Left ventricle myocardium inferior (tissue), 1 donor: ENCODE data around the gene COX11. TPM values are rescaled to one million over a fixed set of nuclear protein-coding genes. Genes with fewer than 3 reads are reported as not detected.

ENCODE experiments used
- DNase-seq: peaks from one replicate; pipeline ENCODE4 v3.0.0-alpha.2; 2020
- H3K27ac ChIP-seq: fragments of 200-600 bp; replicated peaks from 2 replicates; pipeline ENCODE4 v1.8.0; 2021
- H3K27me3 ChIP-seq: fragments of 200-600 bp; 2 replicates; pipeline ENCODE4 v1.8.0; 2021; ENCODE audit warnings: low read depth
- H3K36me3 ChIP-seq: fragments of 200-600 bp; 2 replicates; pipeline ENCODE4 v1.8.0; 2021
- H3K4me1 ChIP-seq: fragments of 200-600 bp; 2 replicates; pipeline ENCODE4 v1.8.0; 2021
- H3K4me3 ChIP-seq: fragments of 200-600 bp; 2 replicates; pipeline ENCODE4 v1.8.0; 2021; ENCODE audit warnings: mild to moderate bottlenecking, moderate library complexity
- H3K9me3 ChIP-seq: fragments of 200-600 bp; replicated peaks from 2 replicates; pipeline ENCODE4 v1.8.0; 2021
- intact Hi-C: fragments of 100-400 bp; cut with micrococcal nuclease; formaldehyde crosslinking; loops from one replicate; pipeline ENCODE4 v1.11.0; 2022
- total RNA-seq: library from RNA; stranded (reverse); fragmentation: NEBNext Ultra II Directional; extraction: Animal tissue kit (Norgen Biotek cat#: 25700); gene quantifications from one replicate; pipeline ENCODE4 v1.2.1, GENCODE V29; 2021
- TF ChIP-seq, protein P1 (sequence below): fragments of 200-600 bp; IDR thresholded peaks from 2 replicates; pipeline ENCODE4 v1.8.0; 2021; ENCODE audit warnings: antibody characterized with exemption, mild to moderate bottlenecking, borderline replicate concordance
- donor health status: DM: no; HTN: yes; CAD: no; lungs with severe emphysema.

The COX11 gene
- total RNA-seq, 1 donor from 2014 or later, result 66.8 TPM

DNA sequence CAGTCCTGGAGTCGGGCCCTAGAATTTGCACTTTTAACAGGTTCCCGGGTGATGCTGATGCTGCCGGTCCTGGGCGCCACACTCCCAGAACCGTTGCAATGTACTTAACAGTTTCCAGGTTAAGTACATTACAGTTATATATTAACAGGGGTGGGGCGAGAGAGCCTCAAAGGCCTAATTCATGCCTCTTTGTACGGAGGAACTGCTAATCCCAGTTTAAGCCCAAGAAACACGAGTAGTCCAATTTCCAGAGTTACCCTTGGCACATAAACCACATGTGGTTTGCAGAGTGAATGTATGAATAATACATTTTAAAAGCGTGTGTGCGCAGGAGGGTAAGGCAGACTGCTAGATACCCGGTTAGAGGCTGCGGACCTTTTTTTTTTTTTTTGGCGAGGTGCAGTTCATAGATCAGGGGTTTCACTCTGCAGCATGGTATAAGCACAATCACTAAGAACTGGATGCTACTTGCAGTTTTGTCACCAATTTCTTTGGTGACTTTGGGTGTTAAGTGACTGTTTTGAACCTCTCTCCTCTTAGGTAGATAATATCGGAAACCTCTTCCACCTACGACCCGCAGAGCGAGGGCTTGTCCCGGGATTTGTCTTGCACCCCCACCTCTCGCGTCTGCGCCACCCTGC, 713 bp downstream of the COX11 start:
- H3K4me3 ChIP-seq, result peak overlapping the region; percentile 97

DNA sequence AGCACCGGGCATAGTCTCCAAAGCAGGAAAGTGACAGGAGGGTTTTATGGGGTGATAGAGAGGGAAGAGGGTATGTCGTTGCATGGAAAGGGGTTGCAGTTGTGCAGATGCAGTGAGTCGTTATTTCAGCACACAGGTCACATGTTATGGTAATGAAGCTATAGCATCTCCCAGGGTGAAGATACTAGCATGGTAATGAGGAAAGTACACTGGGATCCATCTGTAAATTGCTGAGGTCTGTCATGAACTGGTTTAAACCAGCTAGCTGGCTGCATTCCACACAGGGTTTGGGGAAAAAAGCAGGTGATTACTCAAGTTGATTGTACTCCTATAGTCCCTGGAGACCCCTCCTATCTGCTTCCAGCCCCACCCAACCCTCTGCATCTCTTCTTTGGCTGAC, 11.7 kb downstream of the COX11 start:
- no peak overlapping the region for H3K4me3 ChIP-seq
- H3K4me1 ChIP-seq, result no peaks in the 10 kb centered on the region
- DNase-seq, result no peak
- H3K9me3 ChIP-seq, result no peaks in the 10 kb centered on the region
- H3K27me3 ChIP-seq, result no peaks in the 10 kb centered on the region
- H3K36me3 ChIP-seq, result peaks cover 57% of the 10 kb centered on the region
- TF ChIP-seq, protein P1, sequence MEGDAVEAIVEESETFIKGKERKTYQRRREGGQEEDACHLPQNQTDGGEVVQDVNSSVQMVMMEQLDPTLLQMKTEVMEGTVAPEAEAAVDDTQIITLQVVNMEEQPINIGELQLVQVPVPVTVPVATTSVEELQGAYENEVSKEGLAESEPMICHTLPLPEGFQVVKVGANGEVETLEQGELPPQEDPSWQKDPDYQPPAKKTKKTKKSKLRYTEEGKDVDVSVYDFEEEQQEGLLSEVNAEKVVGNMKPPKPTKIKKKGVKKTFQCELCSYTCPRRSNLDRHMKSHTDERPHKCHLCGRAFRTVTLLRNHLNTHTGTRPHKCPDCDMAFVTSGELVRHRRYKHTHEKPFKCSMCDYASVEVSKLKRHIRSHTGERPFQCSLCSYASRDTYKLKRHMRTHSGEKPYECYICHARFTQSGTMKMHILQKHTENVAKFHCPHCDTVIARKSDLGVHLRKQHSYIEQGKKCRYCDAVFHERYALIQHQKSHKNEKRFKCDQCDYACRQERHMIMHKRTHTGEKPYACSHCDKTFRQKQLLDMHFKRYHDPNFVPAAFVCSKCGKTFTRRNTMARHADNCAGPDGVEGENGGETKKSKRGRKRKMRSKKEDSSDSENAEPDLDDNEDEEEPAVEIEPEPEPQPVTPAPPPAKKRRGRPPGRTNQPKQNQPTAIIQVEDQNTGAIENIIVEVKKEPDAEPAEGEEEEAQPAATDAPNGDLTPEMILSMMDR, result no peak
- H3K27ac ChIP-seq, result no peak overlapping the region
- intact Hi-C loops, result no loop called here

More for the DNA sequence above, 713 bp downstream of the COX11 start:
- H3K4me1 ChIP-seq, result peaks cover 39% of the 10 kb centered on the region
- DNase-seq, result no peak
- TF ChIP-seq, protein P1, result no peak
- no peaks in the 10 kb centered on the region for H3K9me3 ChIP-seq
- no peaks in the 10 kb centered on the region for H3K27me3 ChIP-seq
- intact Hi-C loops, result no loop called here
- H3K27ac ChIP-seq, result peak overlapping the region; percentile 92
- peaks cover 28% of the 10 kb centered on the region for H3K36me3 ChIP-seq

GRCh38 chr17:54951286-54951685, 17.2 kb downstream of the COX11 start:
- TF ChIP-seq, protein P1, result no peak
- Histone ChIP-seq H3K27ac (no peak overlapping the region), H3K36me3 (peaks cover 13% of the 10 kb centered on the region), H3K4me1 (no peaks in the 10 kb centered on the region), H3K27me3 (no peaks in the 10 kb centered on the region), H3K4me3 (no peak overlapping the region), H3K9me3 (no peaks in the 10 kb centered on the region)
- intact Hi-C loops, result no loop called here
- no peak for DNase-seq

- H3K27me3 ChIP-seq, result no peaks in the 10 kb centered on the region
- DNase-seq, result no peak
- H3K27ac ChIP-seq, result no peak overlapping the region
- H3K36me3 ChIP-seq, result peaks cover 11% of the 10 kb centered on the region
- intact Hi-C loops, result no loop called here
- no peaks in the 10 kb centered on the region for H3K9me3 ChIP-seq
- no peak overlapping the region for H3K4me3 ChIP-seq
- H3K4me1 ChIP-seq, result no peaks in the 10 kb centered on the region
- TF ChIP-seq, protein P1, result no peak
These were observed 18.3 kb downstream of the COX11 start for GRCh38 chr17:54950116-54950515.

DNA sequence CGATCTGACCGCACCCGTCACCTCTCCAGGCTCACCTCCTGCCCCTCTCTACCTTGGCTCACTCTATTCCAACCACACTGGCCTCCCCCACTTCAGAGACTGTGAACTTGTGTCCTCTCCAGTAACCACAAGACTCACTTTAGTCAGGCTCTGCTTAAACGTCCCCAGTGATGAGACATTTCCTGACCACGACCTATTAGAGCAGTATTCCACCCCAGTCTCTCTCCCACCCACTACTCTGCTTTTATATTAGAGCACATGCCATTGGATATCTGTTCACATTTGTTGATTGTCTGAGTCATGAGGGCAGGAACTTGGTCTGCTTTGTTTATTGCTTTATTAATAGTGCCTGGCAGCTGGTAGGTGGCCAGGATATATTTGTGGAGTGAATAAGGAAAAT, 20.1 kb downstream of the COX11 start:
- intact Hi-C loops, result loop anchor here (10.0 kb wide), 1 partner anchor 64 kb away; no protein-coding TSS in a partner anchor
- H3K9me3 ChIP-seq, result no peaks in the 10 kb centered on the region
- H3K4me3 ChIP-seq, result no peak overlapping the region
- DNase-seq, result no peak
- H3K36me3 ChIP-seq, result peaks cover 5% of the 10 kb centered on the region
- no peaks in the 10 kb centered on the region for H3K4me1 ChIP-seq
- no peak overlapping the region for H3K27ac ChIP-seq
- TF ChIP-seq, protein P1, result no peak
- H3K27me3 ChIP-seq, result no peaks in the 10 kb centered on the region
